C1 segment of cervical spinal cord (tissue), 14 donors: ENCODE results near the gene RAB19.

ENCODE experiments used
- DNase-seq, 14 donors: peaks; one replicate each; lab custom pipeline; 2025; lab: John Stamatoyannopoulos, UW

RAB19 gene, protein sequence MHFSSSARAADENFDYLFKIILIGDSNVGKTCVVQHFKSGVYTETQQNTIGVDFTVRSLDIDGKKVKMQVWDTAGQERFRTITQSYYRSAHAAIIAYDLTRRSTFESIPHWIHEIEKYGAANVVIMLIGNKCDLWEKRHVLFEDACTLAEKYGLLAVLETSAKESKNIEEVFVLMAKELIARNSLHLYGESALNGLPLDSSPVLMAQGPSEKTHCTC

DNA sequence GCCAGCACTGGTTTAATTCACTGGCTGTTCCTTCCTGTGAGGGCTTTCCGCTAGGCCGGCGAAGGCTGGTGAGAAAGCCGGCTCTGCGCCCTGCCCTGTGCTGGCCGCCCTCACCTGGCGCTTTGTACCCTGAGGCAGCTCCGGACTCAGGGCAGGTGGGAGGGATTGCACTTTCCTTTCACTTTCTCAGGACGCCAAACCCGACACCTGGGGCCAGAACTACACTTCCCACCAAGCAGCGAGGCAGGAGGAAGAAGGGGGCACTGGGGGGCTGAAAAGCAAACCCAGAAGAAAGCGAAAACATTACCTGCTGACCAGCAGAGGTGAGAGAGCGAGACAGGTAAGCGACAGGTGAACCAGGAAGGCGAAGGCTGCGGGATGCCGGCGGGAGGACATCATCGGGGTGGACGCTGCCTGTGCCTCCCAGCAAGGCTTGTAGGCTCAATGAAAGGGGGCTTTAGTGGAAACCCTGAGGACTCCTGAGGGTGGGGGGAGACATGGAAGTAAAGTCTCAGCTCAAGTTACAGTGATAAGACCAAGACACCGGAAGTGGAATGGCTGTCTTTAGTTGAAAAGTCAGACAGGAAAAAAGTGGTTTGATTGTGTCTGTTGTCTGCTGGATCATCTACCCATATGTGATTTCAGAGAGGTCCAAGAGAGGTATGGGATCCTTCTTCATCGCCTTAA lies at the start of gene RAB19:
TSS of gene RAB19 (plus strand) at position 181 of the 687 bp plus-strand sequence. CDS start 3,589 bp downstream, outside the sequence.
- DNase-seq, result no peak

- DNase-seq, result no peak
Measured at GRCh38 chr7:140358024-140358411, 45.8 kb upstream of the RAB19 start.

- DNase-seq, result peak in 1 of 14 donors; percentile 14
Measured at GRCh38 chr7:140358412-140359051, 45.3 kb upstream of the RAB19 start.

DNA sequence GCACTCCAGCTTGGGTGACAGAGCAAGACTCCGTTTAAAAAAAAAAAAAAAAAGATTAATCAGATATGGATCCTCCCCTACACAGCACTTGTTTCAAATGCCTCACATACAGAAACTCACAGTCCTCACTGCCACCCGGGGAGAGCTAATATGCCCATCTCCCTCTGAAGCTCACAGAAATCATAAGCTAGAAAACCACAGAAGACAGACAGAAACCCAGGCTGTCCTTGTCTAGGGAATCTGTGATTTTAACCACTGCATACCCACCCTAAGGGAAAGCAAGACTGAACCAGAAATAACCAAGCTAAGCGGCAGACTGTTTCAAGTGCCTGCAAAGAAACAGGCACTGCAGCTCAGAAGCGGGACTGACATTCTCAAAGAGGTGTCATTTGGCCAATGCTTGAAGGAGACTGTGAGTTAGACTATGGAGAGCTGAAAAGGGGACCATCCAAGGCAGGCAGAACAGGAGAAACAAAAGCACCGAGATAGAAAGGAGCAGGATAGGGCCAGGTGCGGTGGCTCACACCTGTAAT lies 43.1 kb upstream of the RAB19 start:
- DNase-seq, result no peak

DNA sequence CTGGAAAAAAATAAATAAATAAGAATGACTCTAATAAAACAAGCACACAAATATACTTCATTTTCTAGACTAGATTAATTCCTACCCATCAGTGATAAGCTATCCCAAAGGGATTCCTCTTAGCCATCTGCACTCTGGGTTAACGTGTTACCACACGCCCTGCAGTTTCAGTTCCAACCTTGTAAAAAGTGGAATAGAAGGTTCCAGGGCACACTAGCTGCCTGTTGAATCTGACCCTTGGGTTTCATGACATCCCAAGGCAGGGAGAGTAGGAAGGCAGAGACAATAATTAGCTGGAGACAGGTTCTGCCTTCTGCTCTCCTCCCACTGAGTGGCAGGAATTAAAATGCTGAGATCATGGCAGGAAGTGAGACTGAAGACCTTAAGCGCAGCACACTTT lies 39.0 kb upstream of the RAB19 start:
- no peak for DNase-seq

DNA sequence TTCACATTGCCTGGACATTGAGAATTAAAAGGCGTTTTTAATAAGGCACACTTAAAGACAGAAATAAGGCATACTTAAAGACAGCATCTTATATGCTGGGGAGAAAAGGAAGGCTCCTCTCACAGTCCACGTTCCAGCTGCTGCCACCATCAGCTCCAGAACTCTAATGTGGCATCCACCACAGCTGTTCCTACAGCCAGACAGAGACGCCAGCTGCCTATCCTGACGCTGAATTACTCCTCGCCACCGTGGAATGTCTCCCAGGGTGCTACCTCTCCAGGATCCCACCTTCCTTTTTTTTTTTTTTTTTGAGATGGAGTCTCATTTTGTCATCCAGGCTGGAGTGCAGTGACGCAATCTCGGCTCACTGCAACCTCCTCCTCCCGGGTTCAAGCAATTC lies 36.3 kb upstream of the RAB19 start:
- no peak for DNase-seq

DNA sequence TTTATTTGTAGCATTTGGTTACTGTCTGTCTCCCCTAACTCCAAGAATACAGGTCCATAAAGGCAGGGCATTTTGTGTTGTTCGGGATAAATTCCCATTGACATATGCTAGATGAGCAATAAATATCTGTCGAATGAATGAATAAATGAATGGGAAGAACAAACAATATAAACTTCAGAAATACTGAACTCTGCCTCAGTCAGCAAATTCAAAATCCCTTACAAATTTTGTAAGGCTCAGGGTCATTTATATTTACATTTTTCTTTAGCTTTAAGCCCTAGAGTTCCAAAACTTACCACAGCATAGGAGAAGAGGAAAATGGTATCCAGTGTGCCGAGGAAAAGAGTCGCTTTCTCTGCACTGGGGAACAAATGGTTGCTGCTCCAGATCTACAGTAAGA lies 34.6 kb upstream of the RAB19 start:
- DNase-seq, result no peak

DNA sequence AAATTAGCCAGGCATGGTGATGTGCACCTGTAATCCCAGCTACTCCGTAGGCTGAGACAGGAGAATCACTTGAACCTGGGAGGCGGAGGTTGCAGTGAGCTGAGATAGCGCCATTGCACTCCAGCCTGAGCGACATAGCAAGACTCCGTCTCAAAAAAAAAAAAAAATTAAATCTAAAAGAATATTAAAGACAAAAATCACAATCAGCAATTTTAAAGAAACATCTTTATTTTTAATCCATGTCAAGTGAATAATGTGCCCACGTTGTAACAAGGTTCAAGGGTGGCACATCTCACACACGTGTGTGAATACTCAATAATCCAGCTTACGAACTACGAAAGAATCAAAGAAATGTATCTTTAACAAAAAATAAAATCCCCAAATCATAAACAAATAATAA lies 28.5 kb upstream of the RAB19 start:
- no peak for DNase-seq

- DNase-seq, result no peak
Measured at GRCh38 chr7:140375892-140376730, 27.7 kb upstream of the RAB19 start.

- DNase-seq, result no peak
Measured at GRCh38 chr7:140383954-140384713, 19.7 kb upstream of the RAB19 start.

DNA sequence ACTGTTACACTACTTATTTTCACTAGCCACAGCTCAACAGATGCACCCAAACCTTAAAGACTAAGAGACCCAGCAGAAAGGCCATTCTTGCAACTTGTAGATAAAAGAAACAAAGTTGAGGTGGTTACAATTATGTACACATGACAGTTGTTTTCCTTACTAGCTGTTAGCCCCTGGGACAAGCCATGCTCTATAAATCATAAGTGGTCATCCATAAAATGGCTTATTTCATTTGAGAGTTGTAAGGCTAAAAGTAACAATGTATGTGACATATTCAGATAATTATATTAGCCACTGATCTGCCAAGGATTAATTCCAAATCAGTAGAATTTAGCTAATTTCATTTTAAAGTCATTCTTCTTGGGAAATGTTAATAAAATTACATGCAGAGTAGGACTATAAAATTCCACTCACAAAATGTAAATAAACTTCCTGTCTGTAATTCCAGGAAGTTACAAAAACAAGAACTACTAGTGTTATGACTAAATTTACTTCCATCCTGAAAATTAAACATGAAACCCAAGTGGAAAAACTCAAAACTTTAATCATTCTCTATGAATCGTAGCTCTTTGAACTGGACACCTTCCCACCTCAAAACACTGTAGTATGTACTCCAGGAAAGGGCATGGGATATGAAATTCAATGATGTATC lies 18.8 kb upstream of the RAB19 start:
- no peak for DNase-seq

GRCh38 chr7:140389445-140389844 lies 14.4 kb upstream of the RAB19 start:
- DNase-seq, result no peak

GRCh38 chr7:140390034-140390433 lies 13.8 kb upstream of the RAB19 start:
- DNase-seq, result no peak

DNA sequence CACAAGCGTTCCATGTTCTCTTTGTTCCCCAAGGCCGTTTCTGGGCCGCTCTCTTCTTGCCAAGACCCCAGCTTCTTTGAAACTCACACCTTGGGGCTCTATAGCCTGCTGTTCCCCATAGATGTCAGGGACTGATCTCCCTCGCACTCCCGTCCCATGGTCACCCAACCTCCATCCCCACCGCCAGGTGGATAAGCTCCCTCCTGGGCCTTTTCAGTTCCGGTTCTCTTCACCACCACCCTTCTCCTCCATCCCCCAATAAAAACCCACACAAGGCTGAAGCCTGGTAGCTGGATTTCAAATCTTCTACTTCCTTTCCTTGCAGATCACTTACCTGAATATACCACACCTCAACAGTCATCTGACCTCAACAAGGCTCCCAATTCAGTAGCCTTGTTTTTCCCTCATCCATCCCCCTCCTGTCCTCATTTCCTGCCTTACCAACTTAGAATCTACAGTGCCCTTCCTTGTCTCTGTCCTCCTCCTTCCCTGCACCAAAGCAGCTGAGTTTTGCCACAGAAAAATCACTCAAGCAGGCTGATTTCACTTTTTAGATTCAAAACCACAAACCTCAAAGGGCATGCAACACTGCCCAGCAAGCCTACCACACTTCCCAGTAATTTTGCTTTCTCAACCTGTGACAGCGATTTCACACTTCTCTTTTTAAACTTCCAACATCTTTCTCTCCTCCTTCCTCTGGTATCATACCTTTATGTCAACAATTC lies 13.2 kb upstream of the RAB19 start:
- peak in 2 of 14 donors; percentile 1 to 20 for DNase-seq

DNA sequence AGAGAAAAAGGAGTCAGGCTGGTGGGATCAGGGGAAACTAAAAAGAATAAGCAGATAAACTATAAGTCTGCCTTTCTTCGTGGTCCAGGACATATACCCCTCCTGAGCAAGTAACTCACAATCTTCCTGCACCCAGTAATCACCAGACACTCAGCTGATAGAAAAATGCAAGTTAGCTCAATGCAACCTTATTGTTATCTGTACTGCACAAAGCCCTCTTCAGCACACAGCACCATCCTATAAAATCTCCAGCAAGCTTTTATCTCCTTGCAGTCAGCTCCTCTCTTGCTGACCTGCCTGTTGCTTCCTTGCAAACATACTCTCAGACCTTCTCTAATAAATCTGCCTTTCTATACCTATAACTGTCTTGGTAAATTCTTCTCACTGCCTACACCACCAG lies 12.2 kb upstream of the RAB19 start:
- no peak for DNase-seq

DNA sequence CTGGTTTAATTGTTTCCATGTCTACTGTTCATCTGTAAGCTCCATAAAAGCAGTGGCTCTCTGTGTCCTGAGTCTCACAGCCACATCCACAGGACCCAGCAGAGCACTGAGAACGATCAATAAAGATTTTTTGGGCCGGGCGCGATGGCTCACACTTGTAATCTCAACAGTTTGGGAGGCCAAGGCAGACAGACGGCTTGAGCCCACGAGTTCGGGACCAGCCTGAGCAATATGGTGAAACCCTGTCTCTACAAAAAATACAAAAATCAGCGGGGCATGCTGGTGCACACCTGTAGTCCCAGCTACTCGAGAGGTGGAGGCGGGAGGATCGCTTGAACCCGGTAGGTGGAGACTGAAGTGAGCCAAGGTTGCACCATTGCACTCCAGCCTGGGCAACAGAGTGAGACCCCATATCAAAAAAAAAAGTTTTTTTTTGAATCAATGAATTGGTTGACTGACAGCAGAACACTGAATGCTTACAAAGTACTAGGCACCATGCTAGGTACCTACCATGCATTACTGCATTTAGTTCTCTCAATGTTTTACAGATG lies 10.0 kb upstream of the RAB19 start:
- no peak for DNase-seq

GRCh38 chr7:140397784-140398750 lies 5.8 kb upstream of the RAB19 start, which contains the start of gene SLC37A3:
TSS of gene SLC37A3 (minus strand) at chr7:140398530. CDS start at chr7:140382526, 16,004 bp downstream.
- peak; percentile 18 to 85 (median 70) for DNase-seq

- no peak for DNase-seq
Measured at GRCh38 chr7:140398821-140399220, 5.0 kb upstream of the RAB19 start.
